ENCODE measurements around the gene PPP2R3A. TPM values are rescaled to one million over a fixed set of nuclear protein-coding genes. Genes with fewer than 3 reads are reported as not detected.

The PPP2R3A gene
- total and polyA plus RNA-seq, 2 of the 13 experiments (the other 11 are each of a cell fraction or from before 2014, with no cell fraction given) = 0.07 to 0.12 TPM

- peak; percentile 89 for TF ChIP-seq HIC2 (CRISPR knock-in tag; IDR thresholded peaks at IDR 0.05; ENCODE audit: low read depth)
- peak; percentile 98 for TF ChIP-seq ZNF839 (CRISPR knock-in tag; IDR thresholded peaks at IDR 0.05; ENCODE audit: borderline replicate concordance)
- TF ChIP-seq ZNF512 (CRISPR knock-in tag; IDR thresholded peaks at IDR 0.05) = peak; percentile 82
- TF ChIP-seq ZNF484 (CRISPR knock-in tag; IDR thresholded peaks at IDR 0.05; ENCODE audit: borderline replicate concordance, low read depth) = no peak
- peak; percentile 56; the same call in 1 of the 2 replicates for TF ChIP-seq SP140L (CRISPR knock-in tag; IDR thresholded peaks at IDR 0.05; ENCODE audit: borderline replicate concordance)
- no peak for TF ChIP-seq ZKSCAN1 (IDR thresholded peaks at IDR 0.05; ENCODE audit: low read length)
- TF ChIP-seq ZNF333 (CRISPR knock-in tag; IDR thresholded peaks at IDR 0.05; ENCODE audit: borderline replicate concordance) = peak; percentile 72; the same call in 1 of the 2 replicates
- no peak for TF ChIP-seq DDIT3 (CRISPR knock-in tag; IDR thresholded peaks at IDR 0.05)
- 0 out of 2 replicates have a peak, but pooled peaks have one; percentile 79 for TF ChIP-seq RAD21 (CRISPR knock-in tag; IDR thresholded peaks at IDR 0.05)
Observed at GRCh38 chr3:136196401-136197158, 231.1 kb downstream of the PPP2R3A start (continued).

All from HepG2 (cell line).